AG09319 (cell line): ENCODE measurements around the gene VANGL2.

Source experiments
- DNase-seq: peaks from one replicate; pipeline ENCODE4 v3.0.0-alpha.2; 2010; ENCODE audit warnings: low read depth; ENCODE audit errors: extremely low read depth
- CTCF ChIP-seq: IDR thresholded peaks from 2 replicates; pipeline ENCODE4 v1.5.1; 2011; ENCODE audit warnings: low read depth, mild to moderate bottlenecking, inconsistent platforms, low read length, moderate library complexity

Gene VANGL2

GRCh38 chr1:160465123-160465522 lies 64.8 kb downstream of the VANGL2 start:
- TF ChIP-seq CTCF, result no peak
- DNase-seq, result no peak

DNA sequence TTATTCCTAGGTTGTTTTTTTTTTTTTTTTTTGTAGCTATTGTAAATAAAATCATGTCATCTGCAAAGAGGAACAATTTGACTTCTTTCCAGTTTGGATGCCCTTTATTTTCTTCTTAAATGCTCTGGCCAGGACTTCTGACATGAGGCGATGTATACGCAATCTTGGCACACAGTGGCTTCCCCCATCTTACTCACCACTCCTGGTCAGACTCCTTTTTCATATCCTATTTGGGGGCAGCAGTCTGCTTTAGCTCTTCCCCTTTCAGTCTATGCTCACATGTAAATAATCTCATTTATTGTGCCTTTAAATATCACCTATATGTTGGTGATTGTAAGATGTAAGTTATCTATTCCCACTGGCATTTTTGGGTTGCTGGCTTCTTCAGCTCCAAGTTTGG lies 66.6 kb downstream of the VANGL2 start:
- DNase-seq, result no peak
- TF ChIP-seq CTCF, result no peak

GRCh38 chr1:160467576-160467975 lies 67.2 kb downstream of the VANGL2 start:
- no peak for TF ChIP-seq CTCF
- no peak for DNase-seq

DNA sequence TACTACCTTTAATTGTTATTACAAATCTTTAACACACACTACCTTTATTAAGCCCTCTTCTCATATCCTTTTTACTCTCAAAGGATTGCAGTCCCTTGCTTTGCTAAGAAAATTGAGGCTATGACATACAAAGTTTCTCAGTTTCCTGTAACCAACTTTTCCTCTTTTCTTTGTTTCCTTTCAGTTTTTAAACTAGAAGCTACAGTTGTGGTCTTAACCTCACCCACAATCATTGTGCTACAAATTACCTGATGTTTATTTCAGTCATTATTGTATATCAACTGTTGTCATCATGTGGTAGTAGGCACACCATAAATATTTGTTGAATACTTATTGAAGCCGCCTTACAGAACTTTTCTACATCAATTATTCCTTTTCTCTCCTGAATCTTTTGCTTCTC lies 70.9 kb downstream of the VANGL2 start:
- no peak for DNase-seq
- TF ChIP-seq CTCF, result no peak

GRCh38 chr1:160472112-160472511 lies 71.7 kb downstream of the VANGL2 start:
- no peak for TF ChIP-seq CTCF
- DNase-seq, result no peak

GRCh38 chr1:160474392-160475242 lies 74.3 kb downstream of the VANGL2 start:
- no peak for TF ChIP-seq CTCF
- DNase-seq, result no peak
